ENCODE data around the gene VPS33B. TPM values are rescaled to one million over a fixed set of nuclear protein-coding genes. Genes with fewer than 3 reads are reported as not detected.

VPS33B gene
- total RNA-seq, 2 donors from 2014 or later: 7.3 to 12.2 TPM

DNA sequence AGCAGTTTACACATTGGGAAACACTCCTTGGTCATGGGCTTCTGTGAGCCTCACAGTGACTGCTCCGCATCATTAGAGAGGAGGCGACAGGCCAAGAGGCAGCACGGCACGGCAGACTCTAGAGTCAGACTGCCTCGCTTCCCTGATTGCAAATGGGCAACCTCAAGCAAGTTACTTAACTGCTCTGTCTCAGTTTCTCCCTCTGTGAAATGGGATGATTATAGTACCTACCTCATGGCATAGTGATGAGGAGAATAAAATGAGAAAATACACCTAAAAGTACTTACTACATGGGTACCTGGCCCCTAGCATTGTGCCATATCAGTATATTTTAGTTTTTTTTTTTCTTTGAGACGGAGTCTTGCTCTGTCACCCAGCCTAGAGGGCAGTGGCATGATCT is 71.7 kb downstream of the VPS33B start:
- TF ChIP-seq, protein P1, sequence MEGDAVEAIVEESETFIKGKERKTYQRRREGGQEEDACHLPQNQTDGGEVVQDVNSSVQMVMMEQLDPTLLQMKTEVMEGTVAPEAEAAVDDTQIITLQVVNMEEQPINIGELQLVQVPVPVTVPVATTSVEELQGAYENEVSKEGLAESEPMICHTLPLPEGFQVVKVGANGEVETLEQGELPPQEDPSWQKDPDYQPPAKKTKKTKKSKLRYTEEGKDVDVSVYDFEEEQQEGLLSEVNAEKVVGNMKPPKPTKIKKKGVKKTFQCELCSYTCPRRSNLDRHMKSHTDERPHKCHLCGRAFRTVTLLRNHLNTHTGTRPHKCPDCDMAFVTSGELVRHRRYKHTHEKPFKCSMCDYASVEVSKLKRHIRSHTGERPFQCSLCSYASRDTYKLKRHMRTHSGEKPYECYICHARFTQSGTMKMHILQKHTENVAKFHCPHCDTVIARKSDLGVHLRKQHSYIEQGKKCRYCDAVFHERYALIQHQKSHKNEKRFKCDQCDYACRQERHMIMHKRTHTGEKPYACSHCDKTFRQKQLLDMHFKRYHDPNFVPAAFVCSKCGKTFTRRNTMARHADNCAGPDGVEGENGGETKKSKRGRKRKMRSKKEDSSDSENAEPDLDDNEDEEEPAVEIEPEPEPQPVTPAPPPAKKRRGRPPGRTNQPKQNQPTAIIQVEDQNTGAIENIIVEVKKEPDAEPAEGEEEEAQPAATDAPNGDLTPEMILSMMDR (IDR thresholded peaks at IDR 0.05): no peak
- DNase-seq (ENCODE audit: low spot score): no peak
- Histone ChIP-seq H3K27me3 (replicated peaks; ENCODE audit: insufficient read depth) (no peaks in the 10 kb centered on the region), H3K4me1 (ENCODE audit: control insufficient read depth in 1 of 2, low read depth in 2 of 2) (peaks cover 0 to 6% of the 10 kb centered on the region in 2 donors), H3K9me3 (no peaks in the 10 kb centered on the region), H3K4me3 (no peak overlapping the region), H3K36me3 (peaks cover 60% of the 10 kb centered on the region), H3K27ac (no peak overlapping the region)
- ATAC-seq (ENCODE audit: insufficient number of reproducible peaks, low FRiP score, low read depth): no peak

DNA sequence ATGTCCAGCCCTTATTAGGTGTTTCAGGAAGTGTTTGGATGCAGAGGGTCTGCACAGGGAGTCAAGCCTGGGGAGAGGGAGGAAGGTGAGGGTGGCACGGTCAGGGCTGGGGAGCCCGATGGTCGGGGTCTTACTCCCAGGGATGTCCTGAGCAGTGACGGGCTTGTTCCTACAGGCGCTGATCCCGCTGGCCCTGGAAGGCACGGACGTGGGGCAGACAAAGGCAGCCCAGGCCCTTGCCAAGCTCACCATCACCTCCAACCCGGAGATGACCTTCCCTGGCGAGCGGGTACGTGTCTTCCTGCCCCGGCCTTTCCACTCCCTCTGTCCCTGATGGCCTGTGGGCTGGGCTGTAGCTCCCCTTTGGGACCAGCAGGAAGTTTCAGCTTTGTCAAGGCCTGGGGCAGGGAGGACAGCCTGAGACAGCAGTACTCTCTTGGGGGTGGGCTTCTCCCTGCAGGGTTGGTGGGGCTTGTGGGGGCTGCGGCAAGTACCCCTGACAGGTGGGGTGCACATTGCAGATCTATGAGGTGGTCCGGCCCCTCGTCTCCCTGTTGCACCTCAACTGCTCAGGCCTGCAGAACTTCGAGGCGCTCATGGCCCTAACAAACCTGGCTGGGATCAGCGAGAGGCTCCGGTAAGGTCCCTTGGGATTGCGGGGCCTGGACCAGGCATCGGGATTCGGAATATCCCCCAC is 72.3 kb downstream of the VPS33B start:
- Histone ChIP-seq H3K36me3 (peaks cover 62% of the 10 kb centered on the region), H3K27ac (no peak overlapping the region), H3K27me3 (replicated peaks; ENCODE audit: insufficient read depth) (no peaks in the 10 kb centered on the region), H3K9me3 (no peaks in the 10 kb centered on the region), H3K4me3 (no peak overlapping the region), H3K4me1 (ENCODE audit: control insufficient read depth in 1 of 2, low read depth in 2 of 2) (peaks cover 0 to under 1% of the 10 kb centered on the region in 2 donors)
- DNase-seq (ENCODE audit: low spot score) (no peak), ATAC-seq (ENCODE audit: insufficient number of reproducible peaks, low FRiP score, low read depth) (no peak)
- TF ChIP-seq, protein P1 (IDR thresholded peaks at IDR 0.05): no peak

Other genes with a start within 250 kb of the VPS33B start
- 10 to 100 TPM; 78.4 to 89.7 TPM for gene FURIN, start 154.0 kb downstream of the VPS33B start, total RNA-seq
- 10 to 100 TPM; 54.2 to 86.3 TPM for gene FES, start 138.1 kb downstream of the VPS33B start, total RNA-seq
- 10 to 100 TPM; 59.7 to 68.4 TPM for gene MAN2A2, start 119.3 kb downstream of the VPS33B start, total RNA-seq
- gene HDDC3, start 90.0 kb downstream of the VPS33B start, total RNA-seq: 10 to 100 TPM; 11.5 to 13.1 TPM
- gene UNC45A, start 87.3 kb downstream of the VPS33B start, total RNA-seq: 10 to 100 TPM; 54.0 to 65.5 TPM
- gene RCCD1, start 67.7 kb downstream of the VPS33B start, total RNA-seq: 10 to 100 TPM in 1 of 2 donors, 1 to 10 TPM in 1; 8.6 to 23.7 TPM
- 10 to 100 TPM in 1 of 2 donors, 1 to 10 TPM in 1; 5.1 to 20.5 TPM for gene PRC1, start 28.1 kb downstream of the VPS33B start, total RNA-seq
- gene SV2B, start 77.7 kb upstream of the VPS33B start, total RNA-seq: 1 to 10 TPM in 1 of 2 donors, not detected in 1; 2.6 TPM